ENCODE measurements around the gene COMMD10.

COMMD10 gene

GRCh38 chr5:116297296-116297814 lies 212.5 kb downstream of the COMMD10 start:
- no peak for DNase-seq

DNA sequence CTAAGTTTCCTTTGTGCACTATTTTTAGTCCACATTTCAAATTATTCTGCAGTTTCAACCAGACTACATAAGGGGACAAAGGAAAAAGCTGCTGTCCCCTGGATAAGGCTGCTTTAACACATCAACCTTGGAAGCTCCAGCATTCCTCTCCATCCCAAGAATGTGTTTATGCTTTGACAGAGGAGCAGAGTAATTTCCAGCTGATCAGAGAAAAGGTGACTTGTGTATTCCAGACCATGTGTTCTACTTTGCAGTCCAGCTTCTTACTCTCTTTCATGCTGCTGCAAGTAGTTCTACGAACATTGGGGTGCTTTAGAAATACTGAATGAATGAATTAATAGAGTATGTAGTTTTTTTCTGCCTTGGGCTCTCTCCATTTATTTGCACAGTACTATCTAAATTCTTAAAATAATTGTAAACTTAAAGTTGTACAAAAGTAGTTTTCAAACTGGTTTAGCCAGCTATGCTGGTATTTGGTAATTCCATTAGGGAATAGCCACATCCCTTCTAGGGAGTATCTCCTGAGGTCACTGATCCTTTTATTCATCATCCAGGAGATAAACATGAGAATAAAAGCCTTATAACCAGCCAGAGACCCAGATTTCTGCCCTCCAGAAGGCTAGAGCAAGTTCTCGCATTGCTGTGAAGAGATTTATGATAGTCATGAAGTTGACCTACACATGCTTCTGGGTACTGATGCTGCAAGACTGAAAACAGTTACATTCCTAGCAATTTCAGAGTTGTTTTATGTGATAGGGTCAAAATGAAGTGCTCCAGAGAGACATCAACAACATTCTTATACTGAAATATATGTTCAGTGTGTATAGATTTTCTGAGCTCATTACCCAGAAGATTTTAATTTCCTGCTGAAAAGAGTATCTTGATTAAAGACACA lies 215.2 kb downstream of the COMMD10 start:
- DNase-seq: no peak

DNA sequence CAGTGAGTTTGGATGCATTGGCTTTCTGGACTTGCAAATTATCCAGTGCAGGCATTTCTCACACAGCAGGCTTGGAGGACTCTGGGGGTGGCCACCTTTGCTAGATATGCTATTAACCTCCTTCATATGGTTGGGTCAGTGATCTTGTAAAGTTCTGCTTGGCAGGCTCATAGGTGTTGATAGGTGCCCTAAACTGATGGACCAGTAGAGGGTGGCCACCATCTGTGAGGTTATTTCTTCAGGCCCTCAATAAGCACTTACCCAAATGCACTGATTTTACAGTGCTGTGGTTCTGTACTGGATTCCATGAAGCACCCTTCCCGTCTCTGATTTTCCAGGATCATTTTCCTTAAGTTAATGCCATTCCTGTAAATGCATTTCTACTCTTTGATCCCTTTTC lies 216.3 kb downstream of the COMMD10 start:
- DNase-seq: no peak

DNA sequence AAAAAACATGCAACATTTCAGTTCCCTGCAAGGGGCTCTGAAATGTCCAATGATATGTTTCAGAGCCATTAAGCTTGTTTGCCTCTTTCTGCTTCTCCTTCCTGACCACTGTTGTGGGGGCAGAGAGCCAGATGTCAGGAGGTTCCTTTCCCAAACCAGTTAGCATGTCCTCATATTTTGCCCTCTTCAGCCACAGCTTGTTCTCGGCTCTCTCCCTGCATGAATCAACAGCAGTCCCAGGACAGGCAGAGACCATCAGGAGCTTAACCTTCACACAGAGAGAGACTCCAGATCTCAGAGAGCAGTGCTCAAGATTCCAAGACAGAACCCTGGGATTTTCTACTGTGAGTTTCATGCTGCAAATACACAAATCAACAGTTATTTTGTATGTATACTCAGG lies 218.5 kb downstream of the COMMD10 start:
- peak in 1 of 3 experiments; percentile 56 for DNase-seq

DNA sequence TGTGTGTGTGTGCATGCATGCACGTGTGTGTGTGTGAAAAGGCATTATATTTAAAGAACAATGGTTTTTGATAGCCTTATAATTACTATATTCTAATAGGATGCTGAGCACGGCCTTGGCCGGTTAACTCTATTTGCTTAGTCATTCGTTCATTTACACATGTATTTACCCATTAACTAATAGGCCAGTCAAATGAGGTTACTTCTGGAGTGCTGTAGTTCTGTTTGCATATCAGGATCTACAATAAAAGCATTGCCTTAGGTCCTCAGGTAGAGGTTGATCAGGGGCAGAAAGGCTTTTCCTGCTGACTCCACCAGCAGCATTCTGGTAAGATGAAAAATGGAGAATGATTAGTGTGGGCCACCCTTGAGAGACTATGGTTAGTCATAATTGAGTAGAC lies 219.0 kb downstream of the COMMD10 start:
- peak in 2 of 3 experiments; percentile 56 to 82 for DNase-seq

DNA sequence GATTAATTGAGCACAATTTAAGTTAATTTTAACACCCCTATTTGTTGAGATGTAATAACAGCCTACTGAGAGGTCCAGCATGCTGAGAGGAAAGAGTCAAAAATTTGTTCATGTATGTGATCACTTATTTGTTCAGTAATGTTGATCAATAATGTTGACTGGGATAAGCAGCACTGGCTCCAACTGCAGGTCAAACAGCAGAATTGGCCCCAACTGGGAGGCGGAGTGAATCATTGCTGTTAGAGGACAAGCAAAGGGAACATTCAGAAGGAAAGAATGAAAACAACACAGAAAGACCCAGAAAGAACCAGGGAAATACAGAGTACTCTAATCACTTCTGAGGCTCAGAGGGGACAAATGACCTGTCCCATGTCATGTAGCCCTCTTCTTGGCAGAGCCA lies 221.1 kb downstream of the COMMD10 start:
- no peak for DNase-seq

DNA sequence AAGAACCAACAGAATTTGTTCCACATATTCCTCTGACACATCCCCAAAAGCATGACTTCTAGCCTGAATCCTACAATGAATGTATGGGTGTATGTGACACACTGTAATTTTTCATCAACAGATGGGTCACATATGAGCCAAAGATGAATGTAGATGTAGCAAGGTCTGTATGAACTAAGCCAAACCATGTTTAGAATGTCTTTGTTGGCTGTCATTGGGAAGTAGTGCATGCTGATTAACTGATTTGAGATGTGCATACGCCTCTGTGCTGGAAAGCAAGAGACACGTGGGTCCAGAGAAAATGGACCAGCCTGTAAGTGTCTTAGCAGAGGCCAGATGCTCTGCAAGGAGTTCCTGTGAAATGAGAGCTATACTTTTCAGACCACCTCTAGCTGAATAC lies 222.0 kb downstream of the COMMD10 start:
- DNase-seq: no peak

DNA sequence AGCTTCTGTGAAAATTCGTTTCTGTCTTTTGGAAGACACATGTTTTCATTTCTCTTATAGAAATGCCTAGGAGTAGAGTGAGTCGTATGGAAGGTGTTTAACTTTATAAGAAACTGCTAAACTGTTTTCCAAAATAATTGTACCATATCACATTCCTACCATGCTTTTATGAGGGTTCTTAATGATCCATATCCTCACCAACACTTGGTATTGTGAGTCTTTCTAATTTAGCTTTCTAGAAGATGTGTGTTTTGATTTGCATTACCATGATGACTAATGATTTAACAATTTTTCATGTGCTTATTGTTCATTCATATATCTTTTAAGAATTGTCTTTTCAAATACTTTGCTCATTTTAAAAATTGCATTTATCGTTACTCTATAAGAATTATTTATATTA lies 223.6 kb downstream of the COMMD10 start:
- DNase-seq: no peak

- no peak for DNase-seq
These were observed 228.5 kb downstream of the COMMD10 start for GRCh38 chr5:116313366-116313765.

DNA sequence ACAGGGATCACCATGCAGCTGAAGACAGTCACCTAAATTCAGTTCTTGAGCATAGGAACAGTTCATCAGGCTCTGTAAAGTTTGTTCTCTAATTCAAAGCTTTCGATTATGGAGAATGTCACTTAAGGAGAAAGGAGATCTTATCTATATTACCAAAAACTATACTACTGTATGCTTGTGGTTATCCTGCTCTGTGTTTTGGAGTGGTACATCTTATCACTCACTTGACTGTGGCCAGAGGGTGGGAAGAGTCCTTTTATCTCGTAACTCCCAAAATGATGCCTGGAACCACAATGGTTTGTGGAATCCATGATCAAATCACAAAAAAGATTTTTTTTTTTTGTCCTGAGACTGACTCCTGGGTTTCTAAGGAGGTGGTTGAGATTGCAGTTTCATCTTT lies 230.7 kb downstream of the COMMD10 start:
- no peak for DNase-seq

DNA sequence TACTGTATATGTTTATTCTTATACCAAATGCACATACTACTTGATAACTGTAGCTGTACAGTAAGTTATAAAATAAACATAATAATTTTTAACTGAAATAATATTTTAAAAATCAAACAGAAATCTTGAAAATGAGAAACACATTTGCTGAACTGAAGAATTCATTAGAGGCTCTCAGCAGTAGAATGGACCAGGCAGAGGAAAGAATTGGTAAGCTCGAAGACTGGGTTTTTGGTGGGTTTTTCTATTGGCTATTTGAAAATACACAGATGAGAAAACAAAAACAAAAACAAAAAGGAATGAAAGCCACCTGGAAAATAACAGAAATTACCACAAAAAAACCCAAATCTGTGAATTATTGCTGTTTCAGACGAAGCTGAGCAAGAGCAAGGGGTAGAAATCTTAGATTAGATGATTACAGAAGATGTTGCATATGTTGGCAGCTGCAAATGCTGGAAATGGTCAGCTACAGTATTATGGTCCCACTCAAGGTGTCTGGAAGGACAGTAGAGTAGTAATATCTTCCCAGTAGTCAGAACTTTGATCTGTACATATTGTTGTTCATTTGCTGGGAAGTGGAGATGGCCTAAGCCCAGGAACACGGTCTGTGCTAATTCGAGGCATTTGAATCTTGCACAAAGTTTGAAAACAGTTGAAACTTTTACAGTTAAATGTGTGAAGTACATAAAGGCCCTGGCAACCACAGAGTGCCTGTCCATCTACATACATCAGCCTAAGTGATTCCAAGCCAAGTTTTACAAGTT lies 233.4 kb downstream of the COMMD10 start:
- DNase-seq: no peak

GRCh38 chr5:116320486-116320885 lies 235.7 kb downstream of the COMMD10 start:
- no peak for DNase-seq

DNA sequence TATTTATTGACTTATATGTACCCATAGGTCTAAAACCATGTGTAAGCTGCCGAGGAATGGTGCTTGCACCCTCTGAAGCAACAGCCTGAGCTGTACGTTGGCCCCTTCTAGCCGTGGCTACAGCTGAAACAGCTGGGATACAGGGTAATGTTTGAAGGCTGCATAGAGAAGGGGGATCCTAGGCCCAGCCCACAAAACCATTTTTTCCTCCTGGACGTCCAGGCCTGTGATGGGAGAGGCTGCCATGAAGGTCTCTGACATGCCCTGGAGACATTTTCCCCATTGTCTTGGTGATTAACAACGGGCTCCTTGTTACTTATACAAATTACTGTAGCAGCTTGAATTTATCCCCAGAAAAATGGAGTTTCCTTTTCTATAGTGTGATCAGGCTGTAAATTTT lies 244.7 kb downstream of the COMMD10 start:
- DNase-seq: no peak

GRCh38 chr5:116340799-116341198 lies 256.0 kb downstream of the COMMD10 start:
- no peak for DNase-seq
